CD14-positive monocyte (primary cell): ENCODE results near the gene XPR1. TPM values are rescaled to one million over a fixed set of nuclear protein-coding genes. Genes with fewer than 3 reads are reported as not detected.

Experiments
- DNase-seq, 3 donors: peaks; one replicate each; pipeline ENCODE4 v3.0.0-alpha.2; 2011 to 2022
- H2AFZ ChIP-seq: 2 replicates; pipeline ENCODE4 v1.6.0; 2012; ENCODE audit warnings: mild to moderate bottlenecking, low read depth, low read length, inconsistent platforms; ENCODE audit not compliant: insufficient read depth, poor library complexity, severe bottlenecking
- H3K27ac ChIP-seq, 2 donors: 1 replicate in 1 of 2; 2 replicates in 1 of 2; pipeline ENCODE4 v1.5.1; 2012 to 2013; ENCODE audit warnings: low read length in 2 of 2, control low read depth in 1 of 2, inconsistent platforms in 1 of 2, low read depth in 1 of 2, mild to moderate bottlenecking in 1 of 2
- H3K27me3 ChIP-seq, 2 donors: one replicate each; pipeline versions ENCODE4 v1.6.0 to v1.6.1; 2011 to 2013; ENCODE audit warnings: low read length in 2 of 2; ENCODE audit not compliant: control insufficient read depth in 2 of 2, insufficient read depth in 2 of 2
- H3K36me3 ChIP-seq, 2 donors: replicated peaks in 1 of 2; 1 replicate in 1 of 2; 2 replicates in 1 of 2; pipeline versions ENCODE4 v1.5.1 to v1.6.1; 2012 to 2013; ENCODE audit warnings: low read length in 2 of 2, control low read depth in 1 of 2, inconsistent platforms in 1 of 2, mild to moderate bottlenecking in 1 of 2; ENCODE audit not compliant: insufficient read depth in 2 of 2, control insufficient read depth in 1 of 2
- H3K4me1 ChIP-seq, 2 donors: 1 replicate in 1 of 2; 2 replicates in 1 of 2; pipeline versions ENCODE4 v1.5.1 to v1.6.1; 2012 to 2013; ENCODE audit warnings: low read length in 2 of 2, control low read depth in 1 of 2, inconsistent platforms in 1 of 2, mild to moderate bottlenecking in 1 of 2, moderate library complexity in 1 of 2; ENCODE audit not compliant: insufficient read depth in 2 of 2, control insufficient read depth in 1 of 2
- H3K4me2 ChIP-seq: replicated peaks from 2 replicates; pipeline ENCODE3; 2012; ENCODE audit warnings: low read length, moderate library complexity, mild to moderate bottlenecking; ENCODE audit not compliant: poor library complexity, severe bottlenecking; ENCODE audit errors: extremely low read depth
- H3K4me3 ChIP-seq, 3 experiments: fragments of 200-600 bp in 1 of 3; sonication (generic) in 1 of 3; replicated peaks in 1 of 3; 1 replicate in 2 of 3; 2 replicates in 1 of 3; pipeline ENCODE4 v1.5.1; 2011 to 2013; ENCODE audit warnings: low read length in 3 of 3, mild to moderate bottlenecking in 3 of 3, control low read depth in 2 of 3, low read depth in 2 of 3, inconsistent platforms in 1 of 3, moderate library complexity in 1 of 3
- H3K79me2 ChIP-seq: 2 replicates; pipeline ENCODE4 v1.6.0; 2012; ENCODE audit warnings: mild to moderate bottlenecking, control low read depth, inconsistent platforms, low read length, moderate library complexity; ENCODE audit not compliant: insufficient read depth
- H3K9ac ChIP-seq: 2 replicates; pipeline ENCODE4 v1.6.0; 2017; ENCODE audit warnings: low read length, mild to moderate bottlenecking; ENCODE audit not compliant: insufficient read depth, poor library complexity, severe bottlenecking
- H3K9me3 ChIP-seq, 2 donors: replicated peaks in 1 of 2; 1 replicate in 1 of 2; 2 replicates in 1 of 2; pipeline versions ENCODE4 v1.5.1 to v1.6.1; 2012 to 2013; ENCODE audit warnings: low read length in 2 of 2, control low read depth in 1 of 2; ENCODE audit not compliant: control insufficient read depth in 1 of 2, insufficient read depth in 1 of 2
- H4K20me1 ChIP-seq: 2 replicates; pipeline ENCODE4 v1.6.0; 2012; ENCODE audit warnings: mild to moderate bottlenecking, low read length, control low read depth, moderate library complexity; ENCODE audit not compliant: insufficient read depth
- H3K27ac Mint-ChIP-seq, 7 donors: one replicate each; pipeline ENCODE4 v1.8.0; 2020; ENCODE audit warnings: mild to moderate bottlenecking in 7 of 7, mixed read lengths in 7 of 7, moderate library complexity in 6 of 7, inconsistent platforms in 2 of 7
- H3K27me3 Mint-ChIP-seq, 3 donors: one replicate each; pipeline ENCODE4 v1.8.0; 2021 to 2022; ENCODE audit warnings: low read depth in 3 of 3, mild to moderate bottlenecking in 3 of 3, mixed read lengths in 3 of 3, moderate library complexity in 3 of 3, inconsistent platforms in 1 of 3
- H3K36me3 Mint-ChIP-seq, 2 donors: one replicate each; pipeline ENCODE4 v1.8.0; 2020; ENCODE audit warnings: mixed read lengths in 2 of 2, inconsistent platforms in 1 of 2, mild to moderate bottlenecking in 1 of 2
- H3K4me1 Mint-ChIP-seq: one replicate; pipeline ENCODE4 v1.8.0; 2020; ENCODE audit warnings: mild to moderate bottlenecking, mixed read lengths
- H3K4me3 Mint-ChIP-seq, 2 donors: one replicate each; pipeline ENCODE4 v1.8.0; 2020; ENCODE audit warnings: mild to moderate bottlenecking in 2 of 2, mixed read lengths in 2 of 2, moderate library complexity in 1 of 2
- H3K9me3 Mint-ChIP-seq, 7 donors: one replicate each; pipeline ENCODE4 v1.8.0; 2020 to 2022; ENCODE audit warnings: mixed read lengths in 7 of 7, mild to moderate bottlenecking in 6 of 7, moderate library complexity in 6 of 7, inconsistent platforms in 2 of 7
- WGBS: methylation state at CpG from one replicate; pipeline ENCODE4 v1.1.5; 2013; ENCODE audit warnings: missing lambda C conversion rate; ENCODE audit not compliant: insufficient coverage; 5-methylcytosine and 5-hydroxymethylcytosine counted together
- intact Hi-C, 2 donors: fragments of 100-400 bp; cut with micrococcal nuclease; formaldehyde crosslinking; loops; one replicate each; pipeline versions ENCODE4 v1.15.0 to v1.15.1; 2023
- polyA plus RNA-seq, 3 donors: library from polyadenylated mRNA; depleted of rRNA in 1 of 3; unstranded in 2 of 3; stranded (reverse) in 1 of 3; fragments of 300-500 nt in 2 of 3; fragments of >200 nt in 1 of 3; fragmentation: Illumina TruSeq in 2 of 3; gene quantifications; 1 replicate in 2 of 3; 2 replicates in 1 of 3; pipeline ENCODE4 v1.2.3, GENCODE V29; 2012 to 2021
- TF ChIP-seq, protein P1 (sequence below): fragments of 200-600 bp; IDR thresholded peaks from one replicate; pipeline ENCODE4 v1.8.0; 2022; ENCODE audit warnings: antibody characterized with exemption, mild to moderate bottlenecking

Gene XPR1
- polyA plus RNA-seq, 3 donors: 4.7 to 12.5 (median 8.7) TPM

DNA sequence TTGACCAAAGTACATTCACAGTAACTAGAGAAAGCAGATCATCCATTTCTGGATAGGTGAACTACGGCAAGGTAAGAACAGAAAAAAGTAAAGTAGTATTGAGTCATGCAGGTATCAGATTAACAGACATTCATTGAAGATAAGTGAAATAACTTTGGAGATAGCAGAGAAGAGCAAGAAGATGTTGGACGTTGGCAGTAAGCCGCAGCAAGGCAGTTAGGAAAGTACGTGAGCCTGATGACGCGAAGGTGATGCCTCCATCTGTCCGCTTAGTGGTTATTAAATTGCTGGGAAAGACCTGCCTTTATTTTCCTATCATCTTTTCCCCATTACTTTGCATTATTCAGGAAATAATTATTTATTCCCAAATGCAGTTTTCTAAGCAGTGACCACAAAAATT, 256.0 kb downstream of the XPR1 start:
- no peak for DNase-seq

DNA sequence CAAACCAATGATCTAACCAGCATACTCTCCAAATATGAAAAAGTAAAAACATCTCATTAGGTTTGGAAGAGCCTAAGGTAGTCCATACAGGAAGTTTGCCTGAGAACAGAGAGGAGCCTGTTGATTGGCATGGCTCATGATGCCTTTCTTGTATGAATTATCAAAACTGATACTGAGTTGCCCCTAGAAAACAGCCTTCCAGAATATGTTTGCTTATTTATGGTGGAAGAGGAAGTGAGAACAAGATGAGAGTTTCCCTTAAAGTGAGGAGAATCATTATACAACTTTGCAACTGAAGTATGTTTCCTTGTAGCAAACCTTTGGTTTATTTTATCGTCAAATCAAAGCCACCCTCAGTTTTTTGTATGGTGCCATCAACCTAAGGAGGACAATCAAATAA, 257.0 kb downstream of the XPR1 start:
- Histone ChIP-seq H3K9me3 (no peaks in the 10 kb centered on the region), H4K20me1 (no peaks in the 10 kb centered on the region), H3K27me3 (no peaks in the 10 kb centered on the region), H3K27ac (no peak overlapping the region), H3K36me3 (peaks cover 0 to 11% of the 10 kb centered on the region in 2 donors), H2AFZ (no peak overlapping the region), H3K4me2 (no peak overlapping the region), H3K9ac (no peak overlapping the region), H3K4me3 (no peak overlapping the region), H3K4me1 (no peaks in the 10 kb centered on the region), H3K79me2 (no peaks in the 10 kb centered on the region)
- Mint-ChIP-seq H3K27me3 (no peaks in the 10 kb centered on the region), H3K4me1 (peaks cover 15% of the 10 kb centered on the region), H3K4me3 (no peak overlapping the region), H3K36me3 (peaks cover 11 to 15% of the 10 kb centered on the region in 2 donors), H3K9me3 (no peaks in the 10 kb centered on the region), H3K27ac (no peak overlapping the region)
- intact Hi-C loops: loop anchor here in 1 of 2 donors (10.0 kb wide), 1 partner anchor 276 kb away; no protein-coding TSS in a partner anchor
- TF ChIP-seq, protein P1, sequence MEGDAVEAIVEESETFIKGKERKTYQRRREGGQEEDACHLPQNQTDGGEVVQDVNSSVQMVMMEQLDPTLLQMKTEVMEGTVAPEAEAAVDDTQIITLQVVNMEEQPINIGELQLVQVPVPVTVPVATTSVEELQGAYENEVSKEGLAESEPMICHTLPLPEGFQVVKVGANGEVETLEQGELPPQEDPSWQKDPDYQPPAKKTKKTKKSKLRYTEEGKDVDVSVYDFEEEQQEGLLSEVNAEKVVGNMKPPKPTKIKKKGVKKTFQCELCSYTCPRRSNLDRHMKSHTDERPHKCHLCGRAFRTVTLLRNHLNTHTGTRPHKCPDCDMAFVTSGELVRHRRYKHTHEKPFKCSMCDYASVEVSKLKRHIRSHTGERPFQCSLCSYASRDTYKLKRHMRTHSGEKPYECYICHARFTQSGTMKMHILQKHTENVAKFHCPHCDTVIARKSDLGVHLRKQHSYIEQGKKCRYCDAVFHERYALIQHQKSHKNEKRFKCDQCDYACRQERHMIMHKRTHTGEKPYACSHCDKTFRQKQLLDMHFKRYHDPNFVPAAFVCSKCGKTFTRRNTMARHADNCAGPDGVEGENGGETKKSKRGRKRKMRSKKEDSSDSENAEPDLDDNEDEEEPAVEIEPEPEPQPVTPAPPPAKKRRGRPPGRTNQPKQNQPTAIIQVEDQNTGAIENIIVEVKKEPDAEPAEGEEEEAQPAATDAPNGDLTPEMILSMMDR: no peak
- no CpG with 5 or more reads among the region's 1 CpG for WGBS
- DNase-seq: no peak

More for the DNA sequence above, 256.0 kb downstream of the XPR1 start:
- no peak overlapping the region for H3K27ac Mint-ChIP-seq
- Histone ChIP-seq H3K79me2 (no peaks in the 10 kb centered on the region), H3K9ac (no peak overlapping the region), H3K4me1 (no peaks in the 10 kb centered on the region), H3K27ac (no peak overlapping the region), H3K9me3 (no peaks in the 10 kb centered on the region), H3K4me2 (no peak overlapping the region), H3K27me3 (no peaks in the 10 kb centered on the region), H3K4me3 (no peak overlapping the region), H4K20me1 (no peaks in the 10 kb centered on the region), H2AFZ (no peak overlapping the region), H3K36me3 (peaks cover 0 to 17% of the 10 kb centered on the region in 2 donors)
- WGBS: 100% methylated on average over 1 of the region's 7 CpGs
- intact Hi-C loops: loop anchor here in 1 of 2 donors (10.0 kb wide), 1 partner anchor 277 kb away; no protein-coding TSS in a partner anchor
- H3K4me1 Mint-ChIP-seq: peaks cover 9% of the 10 kb centered on the region
- peaks cover 15 to 24% of the 10 kb centered on the region in 2 donors for H3K36me3 Mint-ChIP-seq
- no peak overlapping the region for H3K4me3 Mint-ChIP-seq
- no peaks in the 10 kb centered on the region for H3K9me3 Mint-ChIP-seq
- H3K27me3 Mint-ChIP-seq: no peaks in the 10 kb centered on the region
- TF ChIP-seq, protein P1: no peak
